22Rv1 (cell line): ENCODE measurements around the gene WDR70.

ENCODE experiments used
- ZFX ChIP-seq: fragments of 450-650 bp; IDR thresholded peaks from 2 replicates; pipeline ENCODE4 v1.6.1; 2017; ENCODE audit warnings: antibody characterized with exemption, borderline replicate concordance
- TF ChIP-seq, protein P1 (sequence below): fragments of 450-650 bp; IDR thresholded peaks from 2 replicates; pipeline ENCODE4 v1.5.1; 2017; ENCODE audit warnings: mild to moderate bottlenecking

DNA sequence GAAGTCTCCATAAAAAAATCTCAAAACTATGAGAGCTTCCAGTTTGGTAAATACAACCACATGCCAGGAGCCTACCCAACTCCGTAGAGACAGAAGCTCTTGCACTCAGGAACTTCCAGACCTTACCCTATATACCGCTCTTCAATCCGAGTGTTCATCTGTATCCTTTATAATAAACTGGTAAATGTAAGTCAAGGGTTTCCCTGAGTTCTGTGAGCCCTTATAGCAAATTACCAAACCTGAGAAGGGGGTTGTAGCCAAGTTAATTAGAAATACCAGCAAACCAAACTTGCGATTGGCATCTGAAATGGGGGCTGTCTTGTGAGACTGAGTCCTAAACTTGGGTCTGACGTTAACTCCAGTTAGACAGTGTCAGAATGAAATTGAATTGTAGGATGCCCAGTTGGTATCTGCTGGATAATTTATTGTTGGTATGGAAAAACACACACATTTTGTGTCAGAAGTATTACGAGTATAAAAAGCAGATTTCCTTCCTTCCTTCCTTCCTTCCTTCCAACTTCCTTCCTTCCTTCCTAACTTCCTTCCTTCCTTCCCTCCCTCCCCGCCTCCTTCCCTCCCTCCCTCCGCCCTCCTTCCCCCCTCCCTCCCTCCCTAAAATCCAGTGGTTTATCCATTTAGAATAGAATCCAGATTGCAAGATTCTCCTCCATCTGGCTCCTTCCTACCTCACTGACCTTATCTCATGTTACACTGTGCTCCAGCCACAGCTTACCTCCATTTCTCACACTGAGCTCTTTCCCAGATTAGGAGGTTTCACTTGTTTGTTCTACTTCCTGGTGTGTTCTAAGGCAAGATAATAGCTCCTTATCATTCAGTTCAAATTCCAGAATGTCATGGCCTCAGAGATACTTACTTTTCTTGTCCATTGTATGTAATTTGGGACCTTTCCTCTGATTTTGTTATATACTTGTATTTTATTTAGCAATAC lies 196.7 kb downstream of the WDR70 start:
- TF ChIP-seq, protein P1, sequence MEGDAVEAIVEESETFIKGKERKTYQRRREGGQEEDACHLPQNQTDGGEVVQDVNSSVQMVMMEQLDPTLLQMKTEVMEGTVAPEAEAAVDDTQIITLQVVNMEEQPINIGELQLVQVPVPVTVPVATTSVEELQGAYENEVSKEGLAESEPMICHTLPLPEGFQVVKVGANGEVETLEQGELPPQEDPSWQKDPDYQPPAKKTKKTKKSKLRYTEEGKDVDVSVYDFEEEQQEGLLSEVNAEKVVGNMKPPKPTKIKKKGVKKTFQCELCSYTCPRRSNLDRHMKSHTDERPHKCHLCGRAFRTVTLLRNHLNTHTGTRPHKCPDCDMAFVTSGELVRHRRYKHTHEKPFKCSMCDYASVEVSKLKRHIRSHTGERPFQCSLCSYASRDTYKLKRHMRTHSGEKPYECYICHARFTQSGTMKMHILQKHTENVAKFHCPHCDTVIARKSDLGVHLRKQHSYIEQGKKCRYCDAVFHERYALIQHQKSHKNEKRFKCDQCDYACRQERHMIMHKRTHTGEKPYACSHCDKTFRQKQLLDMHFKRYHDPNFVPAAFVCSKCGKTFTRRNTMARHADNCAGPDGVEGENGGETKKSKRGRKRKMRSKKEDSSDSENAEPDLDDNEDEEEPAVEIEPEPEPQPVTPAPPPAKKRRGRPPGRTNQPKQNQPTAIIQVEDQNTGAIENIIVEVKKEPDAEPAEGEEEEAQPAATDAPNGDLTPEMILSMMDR, result no peak
- no peak for TF ChIP-seq ZFX
